Mesenchymal stem cell (in vitro differentiated cells and primary cell): ENCODE measurements around the gene MEF2C.
A peak's percentile ranks its signal among the peaks of the same experiment; 100 is the strongest.

ENCODE experiments used
- DNase-seq: peaks from one replicate; pipeline ENCODE4 v3.0.0-alpha.2; 2013
- H2AFZ ChIP-seq: one replicate; pipeline ENCODE4 v1.6.1; 2013; ENCODE audit warnings: low read depth, mild to moderate bottlenecking, control low read depth, inconsistent platforms, low read length, moderate library complexity
- H2AK5ac ChIP-seq: 2 replicates; pipeline ENCODE4 v1.6.1; 2013; ENCODE audit warnings: low read length, moderate library complexity, mild to moderate bottlenecking, inconsistent platforms; ENCODE audit not compliant: severe bottlenecking
- H2BK120ac ChIP-seq: one replicate; pipeline ENCODE4 v1.6.1; 2013; ENCODE audit warnings: low read depth, mild to moderate bottlenecking, inconsistent platforms, low read length, moderate library complexity
- H2BK12ac ChIP-seq, 2 experiments: one replicate each; pipeline ENCODE4 v1.6.1; 2013; ENCODE audit warnings: inconsistent platforms in 2 of 2, low read length in 2 of 2, mild to moderate bottlenecking in 2 of 2, moderate library complexity in 2 of 2, control low read depth in 1 of 2
- H2BK15ac ChIP-seq: one replicate; pipeline ENCODE4 v1.6.1; 2013; ENCODE audit warnings: mild to moderate bottlenecking, low read depth, inconsistent platforms; ENCODE audit not compliant: poor library complexity, severe bottlenecking
- H2BK5ac ChIP-seq: 2 replicates; pipeline ENCODE4 v1.6.1; 2013; ENCODE audit warnings: low read depth, mild to moderate bottlenecking, low read length, control low read depth, inconsistent platforms; ENCODE audit not compliant: poor library complexity, severe bottlenecking
- H3K14ac ChIP-seq, 2 experiments: one replicate each; pipeline ENCODE4 v1.6.1; 2013; ENCODE audit warnings: inconsistent platforms in 2 of 2, low read length in 2 of 2, control low read depth in 1 of 2, mild to moderate bottlenecking in 1 of 2, moderate library complexity in 1 of 2
- H3K18ac ChIP-seq, 2 experiments: one replicate each; pipeline ENCODE4 v1.6.1; 2013; ENCODE audit warnings: inconsistent platforms in 2 of 2, low read length in 2 of 2, control low read depth in 1 of 2, low read depth in 1 of 2, mild to moderate bottlenecking in 1 of 2
- H3K23ac ChIP-seq, 2 experiments: one replicate each; pipeline ENCODE4 v1.6.1; 2013; ENCODE audit warnings: inconsistent platforms in 2 of 2, low read length in 2 of 2, mild to moderate bottlenecking in 2 of 2, moderate library complexity in 2 of 2, control low read depth in 1 of 2
- H3K27ac ChIP-seq: 2 replicates; pipeline ENCODE4 v1.5.1; 2013; ENCODE audit warnings: mild to moderate bottlenecking, moderate library complexity, low read length, control low read depth, inconsistent platforms; ENCODE audit not compliant: poor library complexity, severe bottlenecking
- H3K27me3 ChIP-seq, 2 experiments: 2 replicates each; pipeline versions ENCODE4 v1.6.1 to v1.7.0; 2013; ENCODE audit warnings: low read length in 2 of 2, mild to moderate bottlenecking in 2 of 2, moderate library complexity in 2 of 2, control low read depth in 1 of 2, inconsistent platforms in 1 of 2; ENCODE audit not compliant: control insufficient read depth in 1 of 2, insufficient read depth in 1 of 2
- H3K36me3 ChIP-seq, 2 experiments: 2 replicates each; pipeline versions ENCODE4 v1.6.1 to v1.7.0; 2013; ENCODE audit warnings: low read length in 2 of 2, control low read depth in 1 of 2, inconsistent platforms in 1 of 2, low read depth in 1 of 2, mild to moderate bottlenecking in 1 of 2; ENCODE audit not compliant: insufficient read depth in 2 of 2, control insufficient read depth in 1 of 2
- H3K4ac ChIP-seq, 2 experiments: one replicate each; pipeline ENCODE4 v1.6.1; 2013; ENCODE audit warnings: inconsistent platforms in 2 of 2, low read length in 2 of 2, mild to moderate bottlenecking in 2 of 2, moderate library complexity in 2 of 2, control low read depth in 1 of 2, low read depth in 1 of 2
- H3K4me1 ChIP-seq: 2 replicates; pipeline ENCODE4 v1.6.1; 2013; ENCODE audit warnings: low read depth, low read length, control low read depth; ENCODE audit not compliant: control insufficient read depth, insufficient read depth
- H3K4me2 ChIP-seq: 2 replicates; pipeline ENCODE4 v1.6.1; 2013; ENCODE audit warnings: low read length, mild to moderate bottlenecking, inconsistent platforms; ENCODE audit not compliant: poor library complexity, severe bottlenecking
- H3K4me3 ChIP-seq, 2 experiments: 2 replicates each; pipeline versions ENCODE4 v1.5.1 to v1.7.0; 2013; ENCODE audit warnings: low read length in 2 of 2, mild to moderate bottlenecking in 2 of 2, control low read depth in 1 of 2, low read depth in 1 of 2; ENCODE audit not compliant: insufficient read depth in 1 of 2
- H3K79me1 ChIP-seq: replicated peaks from 2 replicates; pipeline ENCODE4 v1.6.1; 2013; ENCODE audit warnings: mild to moderate bottlenecking, control low read depth, low read length, inconsistent platforms; ENCODE audit not compliant: poor library complexity, severe bottlenecking
- H3K9ac ChIP-seq: 2 replicates; pipeline ENCODE4 v1.7.0; 2013; ENCODE audit warnings: mild to moderate bottlenecking, low read length, moderate library complexity
- H3K9me3 ChIP-seq: 2 replicates; pipeline ENCODE4 v1.7.0; 2013; ENCODE audit warnings: mild to moderate bottlenecking, low read length; ENCODE audit not compliant: control insufficient read depth
- H4K8ac ChIP-seq: one replicate; pipeline ENCODE4 v1.6.1; 2013; ENCODE audit warnings: inconsistent platforms, mild to moderate bottlenecking, low read length, moderate library complexity
- H4K91ac ChIP-seq: one replicate; pipeline ENCODE4 v1.6.1; 2013; ENCODE audit warnings: mild to moderate bottlenecking, low read length, inconsistent platforms
- WGBS: methylation state at CpG from one replicate; pipeline ENCODE4 v1.1.7; 2013; ENCODE audit warnings: mixed read lengths; 5-methylcytosine and 5-hydroxymethylcytosine counted together

Gene MEF2C

DNA sequence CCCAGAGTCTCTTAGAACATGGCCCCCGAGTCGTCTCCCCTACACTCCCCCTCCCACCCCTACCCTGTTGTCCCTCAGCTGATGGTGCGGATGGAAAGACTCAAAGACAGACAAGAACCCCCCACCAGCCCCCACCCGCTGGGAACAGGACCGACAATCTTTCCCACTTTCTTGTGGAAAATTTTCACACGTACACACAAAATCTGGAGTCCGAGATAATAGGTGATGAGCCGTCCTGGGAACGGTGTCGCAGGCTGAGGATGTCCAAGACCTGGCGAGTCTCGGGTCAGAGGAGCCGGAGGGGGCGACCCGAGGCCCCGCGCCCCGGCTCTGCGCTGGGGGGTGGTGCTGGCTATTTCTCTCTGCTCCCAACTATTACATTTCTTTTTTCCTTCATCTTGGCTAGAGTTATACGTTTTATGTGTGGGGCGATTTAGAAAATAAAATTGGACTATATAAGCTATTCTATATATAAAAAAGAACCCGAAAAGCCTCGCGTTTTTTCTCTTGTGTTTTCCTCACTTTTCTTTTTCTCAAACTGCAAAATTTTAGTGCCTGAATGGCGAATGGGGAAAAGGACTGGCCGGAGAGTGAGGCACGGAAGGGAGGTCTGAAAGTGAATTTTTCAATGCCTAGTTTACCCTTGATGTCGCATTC lies 188.8 kb downstream of the MEF2C start:
- H3K27ac ChIP-seq: no peak overlapping the region
- no peak overlapping the region for H3K18ac ChIP-seq
- no peaks in the 10 kb centered on the region for H3K9me3 ChIP-seq
- H2AFZ ChIP-seq: no peak overlapping the region
- H3K14ac ChIP-seq: no peak overlapping the region
- no peak overlapping the region for H3K23ac ChIP-seq
- no peak overlapping the region for H3K9ac ChIP-seq
- no peak for DNase-seq
- no peak overlapping the region for H4K91ac ChIP-seq
- no peaks in the 10 kb centered on the region for H3K79me1 ChIP-seq
- H2AK5ac ChIP-seq: no peak overlapping the region
- no peaks in the 10 kb centered on the region for H3K36me3 ChIP-seq
- no peak overlapping the region for H2BK15ac ChIP-seq
- H3K27me3 ChIP-seq: peaks cover 80 to 97% of the 10 kb centered on the region in 2 experiments
- 2% methylated on average over 18 of the region's 28 CpGs for WGBS
- H2BK120ac ChIP-seq: no peak overlapping the region
- H2BK5ac ChIP-seq: no peak overlapping the region
- H3K4ac ChIP-seq: no peak overlapping the region
- H3K4me1 ChIP-seq: peaks cover 29% of the 10 kb centered on the region
- no peak overlapping the region for H3K4me3 ChIP-seq
- no peak overlapping the region for H4K8ac ChIP-seq
- no peak overlapping the region for H3K4me2 ChIP-seq
- no peak overlapping the region for H2BK12ac ChIP-seq

DNA sequence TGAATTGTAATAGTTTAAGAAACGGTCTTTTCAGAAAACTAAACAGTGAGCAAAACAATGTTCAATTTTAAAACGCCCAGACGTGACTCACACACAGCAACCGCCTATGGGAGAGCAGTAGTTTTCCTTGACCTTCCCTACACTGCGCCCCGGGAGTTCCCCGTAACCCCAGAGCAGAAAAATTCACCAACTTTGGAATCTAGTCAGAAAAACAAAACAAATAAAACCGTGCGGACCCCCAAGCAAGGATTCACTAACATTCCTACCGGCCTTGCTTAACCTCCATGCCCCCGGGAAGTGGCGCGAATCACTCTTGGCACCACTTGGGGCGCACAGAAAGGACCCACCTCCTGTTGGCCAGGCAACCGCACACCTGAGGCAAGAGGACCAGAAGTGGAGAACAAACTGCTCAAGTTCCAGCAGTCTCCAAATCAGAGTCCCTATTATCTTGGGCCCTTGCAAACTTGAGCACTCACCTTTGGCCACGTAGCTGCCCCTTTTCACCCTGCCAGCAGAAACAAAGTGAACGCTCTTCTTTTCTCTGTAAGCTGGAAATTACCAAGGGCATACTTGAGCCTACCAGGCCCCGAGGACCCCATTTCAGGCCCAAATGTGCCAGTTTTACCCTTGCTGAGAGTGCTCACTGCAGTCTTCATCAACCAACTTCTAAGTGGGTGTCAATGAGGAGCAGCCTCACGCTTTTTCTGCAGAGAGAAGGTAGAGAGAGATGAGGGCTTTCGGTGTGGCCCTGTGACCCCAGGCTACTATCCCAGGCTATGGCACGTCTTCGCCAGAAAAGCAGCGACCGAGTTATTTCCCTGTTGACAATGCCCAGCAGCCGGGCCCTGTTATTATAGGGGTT lies 189.7 kb downstream of the MEF2C start:
- peak overlapping the region; percentile 18 for H2AFZ ChIP-seq
- H3K9ac ChIP-seq: peak overlapping the region; percentile 27
- H3K27me3 ChIP-seq: peaks cover 86 to 99% of the 10 kb centered on the region in 2 experiments
- no peak for DNase-seq
- H3K4ac ChIP-seq: no peak overlapping the region
- no peak overlapping the region for H3K27ac ChIP-seq
- H3K9me3 ChIP-seq: no peaks in the 10 kb centered on the region
- peaks cover 32% of the 10 kb centered on the region for H3K4me1 ChIP-seq
- no peaks in the 10 kb centered on the region for H3K79me1 ChIP-seq
- no peak overlapping the region for H3K4me2 ChIP-seq
- H2BK5ac ChIP-seq: no peak overlapping the region
- H2BK12ac ChIP-seq: no peak overlapping the region
- H2BK120ac ChIP-seq: no peak overlapping the region
- no peaks in the 10 kb centered on the region for H3K36me3 ChIP-seq
- no peak overlapping the region for H3K23ac ChIP-seq
- peak overlapping the region in 1 of 2 experiments; percentile 77 for H3K4me3 ChIP-seq
- no peak overlapping the region for H2AK5ac ChIP-seq
- no peak overlapping the region for H4K91ac ChIP-seq
- no peak overlapping the region for H3K14ac ChIP-seq
- H2BK15ac ChIP-seq: no peak overlapping the region
- no peak overlapping the region for H4K8ac ChIP-seq
- 6% methylated on average over 22 of the region's 25 CpGs for WGBS
- H3K18ac ChIP-seq: no peak overlapping the region

- Histone ChIP-seq H2BK120ac (no peak overlapping the region), H3K36me3 (no peaks in the 10 kb centered on the region), H3K27me3 (peaks cover 91 to 99% of the 10 kb centered on the region in 2 experiments), H3K27ac (no peak overlapping the region), H3K4me3 (peak overlapping the region in 1 of 2 experiments; percentile 77), H3K4ac (no peak overlapping the region), H3K23ac (peak overlapping the region in 1 of 2 experiments; percentile 71), H4K8ac (peak overlapping the region; percentile 4), H2AFZ (no peak overlapping the region), H2BK5ac (no peak overlapping the region), H3K4me2 (peak overlapping the region; percentile 68), H3K18ac (no peak overlapping the region), H2AK5ac (no peak overlapping the region), H3K9me3 (no peaks in the 10 kb centered on the region), H3K79me1 (no peaks in the 10 kb centered on the region), H2BK15ac (no peak overlapping the region), H3K4me1 (peaks cover 32% of the 10 kb centered on the region), H3K14ac (no peak overlapping the region), H3K9ac (peak overlapping the region; percentile 27), H4K91ac (no peak overlapping the region), H2BK12ac (no peak overlapping the region)
- DNase-seq: no peak
- 1% methylated on average over 51 of the region's 52 CpGs for WGBS
These were observed 190.8 kb downstream of the MEF2C start for GRCh38 chr5:88691945-88692868.
